ENCODE measurements around the gene MSH5.

The MSH5 gene

DNA sequence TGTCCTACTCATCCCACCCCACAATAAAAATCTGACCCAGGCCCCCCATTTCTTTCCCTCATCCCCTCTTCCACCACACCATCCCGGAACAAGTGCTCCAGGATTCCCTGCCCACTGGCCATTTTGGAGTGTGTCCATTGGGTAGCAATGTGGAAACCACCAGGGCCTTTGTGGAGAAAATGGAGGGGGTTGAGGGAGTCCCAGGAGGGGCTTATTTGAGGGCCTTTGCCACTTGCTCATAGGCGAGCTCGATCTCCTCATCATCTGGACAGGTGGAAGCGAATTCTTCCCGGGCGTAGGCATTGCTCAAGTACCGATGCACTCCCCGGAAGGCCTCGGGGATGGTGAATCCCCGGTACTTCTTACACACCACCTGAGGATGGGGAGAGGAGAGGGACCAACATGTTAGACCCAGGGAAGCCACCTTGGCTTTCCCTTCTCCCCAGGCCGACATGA lies 9.1 kb upstream of the MSH5 start:
- no peak for DNase-seq

DNA sequence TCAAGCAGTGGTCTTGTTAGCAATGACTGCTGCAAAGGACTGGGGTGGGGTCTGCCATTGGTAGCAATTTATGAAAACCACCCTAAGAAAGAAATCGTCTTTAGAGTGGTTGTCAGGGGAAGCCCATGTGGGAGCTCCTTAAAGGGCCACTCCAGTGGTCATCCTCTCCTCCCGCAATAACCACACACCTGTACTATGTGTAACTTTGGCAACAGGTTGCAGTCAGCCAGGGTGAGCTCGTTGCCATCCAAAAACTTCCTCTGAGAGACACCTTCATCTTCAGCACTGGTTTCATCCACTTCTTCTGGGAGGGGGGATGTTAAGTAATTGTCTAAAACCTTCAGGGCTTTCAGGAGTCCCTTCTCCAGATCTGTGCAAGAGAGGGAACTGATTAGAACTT lies 7.8 kb upstream of the MSH5 start:
- no peak for DNase-seq

DNA sequence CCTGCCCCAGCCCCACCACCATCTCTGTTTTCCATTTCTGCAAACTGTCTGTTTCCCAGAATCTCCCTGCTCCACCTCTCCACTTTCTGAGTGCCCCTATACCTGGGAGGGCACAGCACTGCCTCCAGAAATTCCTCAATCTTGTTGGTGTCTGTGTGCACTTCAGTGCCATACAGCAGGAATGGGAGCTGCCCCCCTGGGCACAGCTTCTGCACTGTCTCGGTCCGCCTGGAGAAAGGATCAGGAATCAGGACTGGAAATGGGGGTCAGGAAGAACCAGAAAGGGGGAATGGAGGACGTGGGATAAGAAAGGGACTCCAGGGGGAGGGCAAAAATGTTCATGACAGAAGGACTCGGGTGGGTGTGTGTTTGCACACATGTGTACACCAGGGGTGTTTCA lies 6.1 kb upstream of the MSH5 start:
- DNase-seq = no peak

DNA sequence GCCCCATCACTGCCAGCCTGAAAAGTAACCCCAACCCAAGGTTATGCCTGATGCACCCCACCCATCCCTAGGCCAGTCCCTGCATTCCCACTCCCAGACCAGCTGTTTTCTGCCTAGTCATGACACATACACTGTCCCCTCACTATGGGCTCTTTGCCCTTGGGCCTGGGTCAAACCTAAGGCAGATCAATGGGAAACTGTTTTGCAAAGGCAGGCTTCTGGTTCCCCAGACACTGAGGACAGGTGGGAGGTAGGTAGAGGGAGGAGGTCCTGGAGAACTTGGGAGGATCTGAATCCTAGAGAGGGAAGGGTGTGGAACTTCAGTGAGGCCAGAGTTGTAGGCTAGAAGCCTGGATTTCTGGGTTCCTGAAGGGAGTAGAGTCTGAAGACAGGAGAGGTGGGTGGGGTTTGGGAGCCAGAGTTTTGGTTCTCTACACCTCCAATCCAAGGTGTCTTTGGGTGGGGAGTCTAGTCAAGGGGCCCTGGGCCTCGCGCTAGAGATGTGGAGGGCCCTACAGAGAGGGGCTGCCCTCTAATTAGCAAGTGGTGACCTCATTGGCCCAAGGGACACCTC lies 5.5 kb upstream of the MSH5 start:
- no peak for DNase-seq

DNA sequence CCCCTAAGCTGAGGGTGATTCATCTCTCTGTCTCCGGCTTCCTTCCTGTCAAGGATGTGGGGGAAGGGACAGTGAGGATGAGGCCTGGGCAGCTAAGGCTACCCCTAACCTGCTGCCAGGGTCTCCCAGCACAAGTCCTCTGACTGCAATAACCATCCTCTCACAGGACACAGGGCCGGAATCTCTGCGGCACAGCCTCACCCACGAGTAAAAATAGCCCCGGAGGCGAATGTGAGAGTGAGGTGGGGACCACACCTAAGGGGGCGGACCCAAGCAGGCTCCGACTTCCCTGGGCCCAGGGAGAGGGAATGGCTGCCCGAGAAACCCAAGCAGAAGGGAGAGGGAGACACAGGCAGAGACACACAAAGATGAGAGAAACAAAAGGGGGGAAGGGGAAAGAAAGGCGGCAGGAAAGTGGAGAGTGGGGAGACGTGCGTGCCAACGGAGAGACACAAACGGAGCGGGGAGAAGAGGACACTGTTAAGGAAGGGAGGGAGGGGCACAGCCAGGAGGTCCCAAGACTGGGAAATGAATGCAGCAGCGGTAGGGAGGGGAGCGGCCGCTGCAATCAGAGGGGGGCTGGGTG lies 4.9 kb upstream of the MSH5 start:
- DNase-seq = peak; percentile 33

DNA sequence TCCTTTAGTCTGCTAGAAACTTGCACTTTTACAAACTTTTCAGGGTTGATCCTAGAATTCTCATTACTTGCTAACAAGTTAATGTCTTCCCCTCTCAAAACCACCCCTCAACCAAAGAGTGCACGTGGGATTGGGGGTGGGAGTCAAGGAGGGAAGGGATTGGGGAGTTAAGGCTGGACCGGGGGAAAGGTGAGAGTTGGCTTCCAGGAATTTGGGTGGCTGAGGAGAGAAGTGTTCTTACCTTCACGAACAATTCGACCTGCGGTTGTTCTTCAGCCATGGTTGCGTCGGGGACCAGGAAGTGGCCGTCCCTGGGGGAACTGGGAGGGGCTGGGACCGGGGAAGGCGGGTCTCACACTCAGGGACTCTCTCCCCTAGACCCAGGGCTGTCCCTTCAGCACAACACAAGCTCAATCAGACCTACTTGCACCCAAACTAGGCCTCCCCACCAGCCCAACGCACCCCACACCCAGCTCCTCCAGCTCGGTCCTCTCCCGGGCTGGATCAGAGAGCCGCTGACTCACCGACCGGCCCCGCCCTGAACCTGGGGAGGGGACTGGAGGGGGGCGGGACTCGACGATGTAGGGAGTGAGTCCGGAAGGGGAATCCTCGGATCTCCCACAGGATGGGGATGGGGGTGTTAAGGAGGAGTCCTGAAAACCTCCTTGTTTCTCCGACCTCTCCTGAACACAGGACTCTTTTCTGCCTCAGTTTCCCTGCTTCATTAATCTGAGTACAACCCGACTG lies 3.6 kb upstream of the MSH5 start, which contains the start of gene CLIC1:
TSS of gene CLIC1 (minus strand) at position 510 of the 747 bp plus-strand sequence. CDS start at position 280, 230 bp downstream.
- peak; percentile 64 for DNase-seq

DNA sequence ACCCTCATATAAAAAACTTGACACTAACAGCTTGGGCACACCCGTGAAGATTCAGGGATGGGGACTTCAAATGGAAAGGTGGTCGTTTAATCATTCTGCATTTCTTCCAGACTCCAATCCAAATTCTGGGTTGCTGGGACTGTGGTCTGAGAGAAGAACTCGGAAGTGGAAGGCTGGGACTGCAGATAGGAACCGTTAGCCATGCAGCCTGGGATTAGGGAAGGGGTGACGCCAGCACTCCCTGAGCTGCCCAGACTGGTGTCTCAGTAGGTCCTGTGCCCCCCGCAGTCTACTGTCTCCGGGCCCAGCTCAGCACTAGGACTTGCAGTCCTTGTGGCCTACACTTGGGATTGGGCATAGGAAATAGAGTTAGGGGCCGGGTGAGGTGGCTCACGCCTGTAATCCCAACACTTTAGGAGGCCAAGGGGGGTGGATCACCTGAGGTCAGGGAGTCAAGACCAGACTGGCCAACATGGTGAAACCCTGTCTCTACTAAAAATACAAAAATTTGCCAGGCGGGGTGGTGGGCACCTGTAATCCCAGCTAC lies 3.0 kb upstream of the MSH5 start:
- DNase-seq = no peak

DNA sequence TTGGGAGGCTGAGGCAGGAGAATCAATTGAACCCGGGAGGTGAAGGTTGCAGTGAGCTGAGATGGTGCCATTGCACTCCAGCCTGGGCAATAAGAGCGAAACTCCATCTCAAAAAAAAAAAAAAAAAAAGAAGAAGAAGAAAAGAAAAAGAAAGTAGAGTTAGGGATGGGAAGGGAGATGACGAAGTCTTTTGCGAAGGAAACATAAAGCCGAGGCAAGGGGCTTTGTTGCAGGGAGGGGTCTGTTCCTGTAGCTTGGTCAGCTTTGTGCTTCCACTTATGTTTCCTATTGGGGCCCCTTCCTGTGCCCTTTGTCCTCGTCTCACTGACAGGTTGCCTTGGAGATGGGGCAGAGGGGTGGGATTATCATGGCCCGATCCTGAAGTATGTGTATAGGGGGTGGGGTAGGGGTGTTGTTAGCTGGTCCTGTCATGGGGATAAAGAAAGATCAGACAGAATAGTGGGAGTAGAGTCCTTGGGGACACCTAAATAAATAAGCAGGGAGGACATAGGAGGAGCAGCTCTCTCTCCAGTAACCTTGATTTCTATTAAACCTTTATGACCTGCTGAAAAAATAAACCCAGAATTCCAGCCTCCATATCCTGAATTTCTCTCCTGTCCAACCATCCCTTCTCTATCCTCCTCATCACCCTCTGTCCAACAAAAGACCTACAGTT lies 2.4 kb upstream of the MSH5 start:
- DNase-seq = no peak

DNA sequence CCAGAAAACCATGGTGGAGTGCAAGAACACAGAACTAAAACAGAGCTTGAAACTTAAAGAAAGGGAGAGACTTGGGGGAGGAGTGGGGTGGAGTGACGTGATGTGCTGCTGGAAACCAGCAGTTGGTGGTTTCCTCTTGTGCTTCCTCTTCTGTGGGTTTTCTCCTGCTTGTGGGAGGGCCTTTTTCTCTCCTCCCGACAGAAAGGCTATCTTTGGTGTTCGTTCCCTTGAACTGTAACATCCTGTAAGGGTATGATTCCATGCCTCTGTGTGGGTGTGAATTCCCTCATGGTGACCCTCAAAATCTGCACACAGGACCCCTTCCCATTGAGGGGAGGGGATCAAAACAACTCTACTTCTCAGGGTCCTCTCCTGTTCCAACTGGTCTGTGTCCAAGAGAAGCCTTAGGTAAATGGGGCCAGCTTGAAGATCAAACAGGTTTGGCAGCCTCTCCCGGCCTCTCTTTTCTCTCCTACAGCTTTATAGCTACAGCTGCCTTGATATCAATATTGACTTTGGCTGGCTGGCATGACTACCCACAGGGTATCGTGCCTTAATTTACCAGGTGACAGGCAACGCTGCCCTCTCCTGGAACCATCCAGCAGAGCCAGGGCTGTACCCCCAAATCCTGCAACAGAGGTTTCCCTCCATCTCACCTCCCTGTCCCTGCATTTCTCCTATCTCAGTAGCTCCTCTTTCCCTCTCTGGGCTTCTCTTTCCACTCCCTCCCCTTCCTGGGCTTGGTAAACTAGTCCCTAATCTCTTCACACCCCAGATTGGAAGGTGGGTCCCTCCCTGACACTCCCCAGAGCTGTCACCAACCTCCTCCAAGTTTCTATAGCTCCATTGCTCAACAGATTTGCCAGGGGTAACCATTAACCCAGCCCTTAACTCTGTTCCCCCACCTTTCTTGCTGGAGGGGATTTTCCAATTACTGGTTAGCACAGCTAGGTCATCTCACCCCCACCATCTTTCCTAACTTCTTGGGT lies 1.5 kb upstream of the MSH5 start:
- DNase-seq = peak; percentile 45

DNA sequence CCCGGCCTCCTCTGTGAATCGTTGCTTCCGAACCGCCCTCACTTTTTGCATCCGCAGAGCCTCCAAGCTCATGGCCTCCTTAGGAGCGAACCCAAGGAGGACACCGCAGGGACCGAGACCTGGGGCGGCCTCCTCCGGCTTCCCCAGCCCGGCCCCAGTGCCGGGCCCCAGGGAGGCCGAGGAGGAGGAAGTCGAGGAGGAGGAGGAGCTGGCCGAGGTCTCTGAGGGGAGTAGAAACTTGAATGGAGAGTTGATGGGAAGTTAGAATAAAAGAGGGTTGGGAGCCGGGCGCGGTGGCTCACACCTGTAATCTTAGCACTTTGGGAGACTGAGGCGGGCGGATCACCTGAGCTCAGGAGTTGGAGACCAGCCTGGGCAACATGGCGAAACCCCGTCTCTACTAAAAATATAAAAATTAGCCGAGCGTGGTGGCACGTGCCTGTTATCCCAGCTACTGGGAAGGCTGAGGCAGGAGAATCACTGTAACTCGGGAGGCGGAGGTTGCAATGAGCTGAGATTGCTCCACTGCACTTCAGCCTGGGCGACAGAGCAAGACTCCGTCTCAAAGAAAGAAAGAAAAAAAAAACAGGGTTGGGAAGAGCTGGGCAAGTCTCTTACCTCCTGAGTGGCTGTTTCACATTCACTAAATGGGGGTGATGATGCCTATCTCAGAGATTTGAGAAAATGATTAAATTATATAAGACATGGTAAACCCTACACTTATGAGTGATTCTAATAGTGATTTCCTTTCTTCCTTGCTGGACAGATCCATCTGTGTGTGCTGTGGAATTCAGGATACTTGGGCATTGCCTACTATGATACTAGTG lies 805 bp downstream of the MSH5 start:
- DNase-seq = no peak

DNA sequence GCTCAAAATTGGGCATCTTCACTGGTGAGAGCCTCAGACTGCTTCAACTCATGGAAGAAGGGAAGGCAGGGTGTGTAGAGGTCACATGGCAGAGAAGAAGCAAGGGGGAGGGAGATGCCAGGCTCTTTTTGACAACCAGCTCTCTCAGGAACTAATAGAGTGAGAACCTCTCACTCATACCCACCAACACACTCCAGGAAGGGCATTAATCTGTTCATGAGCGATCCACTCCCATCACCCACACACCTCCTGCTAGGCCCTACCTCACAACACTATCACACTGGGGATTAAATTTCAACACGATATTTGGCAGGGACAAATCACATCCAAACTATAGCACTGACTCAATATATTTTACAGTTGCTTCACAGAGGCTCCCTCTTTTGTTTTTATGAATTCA lies 2.0 kb downstream of the MSH5 start:
- no peak for DNase-seq

DNA sequence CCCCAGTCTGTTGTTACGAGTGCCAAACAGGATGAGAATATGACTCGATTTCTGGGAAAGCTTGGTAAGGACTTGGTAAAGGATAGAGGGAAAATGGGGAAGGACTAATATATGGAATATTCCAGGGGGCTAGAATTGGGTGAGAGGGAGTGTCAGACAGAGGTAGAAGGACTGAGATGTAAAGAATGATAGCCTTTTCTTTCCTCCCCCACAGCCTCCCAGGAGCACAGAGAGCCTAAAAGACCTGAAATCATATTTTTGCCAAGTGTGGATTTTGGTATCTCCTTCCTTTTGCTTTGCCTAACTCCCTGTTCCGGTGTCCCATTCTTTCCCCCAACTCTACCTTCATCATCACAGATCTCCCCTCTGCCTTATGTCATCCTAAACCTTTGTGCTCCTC lies 3.1 kb downstream of the MSH5 start:
- DNase-seq = no peak

DNA sequence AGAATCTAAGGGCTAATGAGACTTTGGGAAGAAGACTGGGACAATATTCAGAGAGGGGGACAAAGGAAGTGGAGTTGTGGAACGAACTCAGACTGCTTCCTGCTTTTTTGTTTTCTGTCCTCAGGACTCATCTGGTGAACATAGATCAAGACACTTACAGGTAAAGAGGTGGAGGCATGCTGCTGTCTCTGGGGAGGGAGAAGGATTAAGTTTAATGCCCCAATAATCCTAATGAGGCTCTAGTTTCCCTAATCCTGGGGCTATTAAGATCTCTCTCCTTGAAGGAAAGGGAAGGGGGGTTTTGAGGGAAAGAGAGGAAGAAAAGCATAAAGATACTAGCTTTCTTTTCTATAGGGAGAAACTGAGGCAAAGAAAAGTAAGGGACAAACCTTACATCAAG lies 4.6 kb downstream of the MSH5 start:
- DNase-seq = no peak

DNA sequence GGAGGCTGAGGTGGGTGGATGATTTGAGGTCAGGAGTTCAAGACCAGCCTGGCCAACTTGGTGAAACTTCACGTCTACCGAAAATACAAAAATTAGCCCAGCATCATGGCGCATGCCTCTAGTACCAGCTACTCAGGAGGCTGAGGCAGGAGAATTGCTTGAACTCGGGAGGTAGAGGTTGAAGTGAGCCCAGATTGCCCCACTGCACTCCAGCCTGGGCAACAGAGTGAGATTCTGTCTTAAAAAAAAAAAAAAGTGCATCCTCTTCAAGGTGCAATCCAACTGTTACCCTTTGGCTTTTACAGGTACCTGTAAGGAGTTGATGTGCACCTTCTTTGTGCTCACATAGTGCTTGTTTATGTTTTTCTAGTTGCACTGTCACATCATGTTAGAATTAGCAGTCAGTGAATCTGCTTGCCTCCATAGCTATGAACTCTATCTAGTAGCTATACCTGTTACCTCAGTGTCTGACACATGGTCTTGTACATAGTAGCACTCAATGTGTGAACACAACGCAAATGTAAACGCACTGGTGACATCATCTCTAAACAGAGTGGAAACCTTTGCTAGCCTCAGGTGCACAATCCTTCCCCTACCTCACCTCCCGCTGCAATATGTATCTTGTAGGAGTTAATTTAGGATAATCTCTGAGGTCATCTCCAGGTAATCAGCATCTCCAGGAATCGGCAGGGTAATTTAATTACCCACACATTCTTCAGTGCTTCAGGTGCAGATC lies 9.7 kb downstream of the MSH5 start:
- no peak for DNase-seq

DNA sequence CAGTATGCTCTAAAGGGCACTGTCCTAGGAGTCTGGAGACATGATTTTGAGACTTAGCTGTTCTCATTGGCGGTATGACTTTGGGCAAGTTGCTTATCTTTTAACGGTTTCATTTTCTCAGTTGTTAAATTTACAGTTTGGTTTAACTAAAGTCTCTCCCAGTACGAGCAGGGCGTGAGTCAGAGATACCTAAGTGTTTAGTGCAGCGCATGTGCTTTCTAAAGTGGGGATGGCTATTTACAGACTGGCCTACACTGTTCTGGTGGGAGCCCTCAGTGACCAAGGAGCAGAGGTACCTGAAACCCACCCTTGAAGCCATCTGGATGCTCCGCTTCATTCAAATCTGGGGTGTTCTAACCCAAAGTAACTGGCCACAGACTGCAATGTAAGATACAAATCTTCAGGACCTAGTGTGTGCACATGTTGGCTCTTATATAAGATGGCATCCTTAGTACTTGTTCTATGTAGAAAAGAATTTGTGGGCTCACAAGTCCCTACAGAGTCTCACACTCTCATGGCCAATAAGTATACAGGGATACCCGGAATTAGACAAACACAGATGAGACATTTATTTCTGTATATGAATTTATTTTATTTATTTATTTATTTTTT lies 10.7 kb downstream of the MSH5 start:
- no peak for DNase-seq

DNA sequence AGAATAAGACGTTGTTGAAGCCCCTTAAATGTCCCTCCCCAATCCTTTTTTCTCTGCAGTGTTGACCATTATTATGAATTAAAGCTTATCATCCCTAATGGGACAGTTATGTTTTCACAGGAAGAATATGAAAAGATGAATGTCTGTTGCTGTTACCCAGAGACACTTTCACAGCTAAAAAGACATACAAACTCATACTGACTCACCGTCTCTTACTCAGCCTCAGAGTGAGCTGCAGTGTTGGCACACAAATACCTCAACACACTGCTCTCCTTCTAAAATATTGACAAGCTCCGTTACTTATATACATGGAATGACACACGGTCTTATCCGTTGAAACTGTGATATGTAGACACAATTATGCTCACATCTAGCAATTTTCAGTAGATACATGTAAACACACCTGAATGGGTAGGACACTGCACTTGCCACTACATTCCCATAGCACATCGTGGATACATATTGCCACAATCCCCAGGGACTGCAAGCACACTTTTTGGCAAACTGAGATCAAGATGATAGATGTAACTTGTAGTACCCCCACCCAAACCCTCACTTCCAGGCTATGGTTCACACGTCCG lies 13.0 kb downstream of the MSH5 start:
- DNase-seq = no peak

DNA sequence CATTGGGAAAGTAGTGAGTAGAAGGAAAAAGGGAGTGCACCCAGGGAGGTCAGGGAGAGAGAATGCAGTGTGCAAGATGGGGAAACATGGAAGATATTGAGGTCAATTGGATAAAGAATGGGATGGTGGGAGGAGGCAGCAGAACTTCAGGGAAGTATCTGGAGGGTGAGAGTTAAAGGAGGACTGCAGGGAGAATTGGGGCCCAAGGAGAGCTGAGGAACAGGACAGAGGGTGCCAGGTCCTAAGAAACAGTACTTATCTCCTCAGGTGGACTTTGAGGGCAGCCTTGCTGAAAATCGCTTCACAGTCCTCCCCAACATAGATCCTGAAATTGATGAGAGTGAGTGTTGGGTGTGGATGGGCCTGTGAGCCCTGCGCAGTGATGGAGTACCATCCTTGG lies 18.5 kb downstream of the MSH5 start:
- no peak for DNase-seq

DNA sequence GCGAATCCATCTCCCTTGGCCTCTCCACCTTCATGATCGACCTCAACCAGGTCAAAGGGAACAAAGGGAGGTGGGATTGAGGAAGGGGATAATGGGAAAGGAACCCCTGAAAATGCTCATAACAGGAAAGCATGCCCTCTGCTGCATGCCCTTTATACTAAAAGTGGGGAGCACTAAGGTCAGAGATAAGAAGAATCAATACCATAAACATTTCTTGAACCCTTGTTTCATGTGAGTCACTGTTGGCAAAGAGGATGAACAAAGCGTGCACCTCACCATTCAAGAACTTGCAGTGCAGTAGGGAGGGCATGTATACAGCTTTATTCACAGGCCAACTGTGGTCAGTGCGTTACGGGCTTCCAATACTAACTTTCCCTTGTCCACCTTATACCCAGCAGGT lies 21.0 kb downstream of the MSH5 start:
- DNase-seq = no peak

DNA sequence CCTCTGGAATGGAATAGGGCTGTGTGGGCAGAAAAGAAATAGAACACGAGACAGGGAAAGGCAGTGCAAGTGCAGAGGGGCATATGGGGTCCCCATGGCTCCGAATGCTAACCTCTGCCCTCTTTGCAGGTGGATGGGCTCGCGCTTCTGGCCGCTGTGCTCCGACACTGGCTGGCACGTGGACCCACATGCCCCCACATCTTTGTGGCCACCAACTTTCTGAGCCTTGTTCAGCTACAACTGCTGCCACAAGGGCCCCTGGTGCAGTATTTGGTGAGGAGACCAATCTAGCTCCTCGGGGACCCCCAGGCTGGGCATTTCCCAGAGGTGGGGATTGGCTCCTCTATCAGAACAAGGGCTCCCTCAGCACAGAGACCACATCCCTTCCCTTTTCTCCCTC lies 21.5 kb downstream of the MSH5 start:
- no peak for DNase-seq

DNA sequence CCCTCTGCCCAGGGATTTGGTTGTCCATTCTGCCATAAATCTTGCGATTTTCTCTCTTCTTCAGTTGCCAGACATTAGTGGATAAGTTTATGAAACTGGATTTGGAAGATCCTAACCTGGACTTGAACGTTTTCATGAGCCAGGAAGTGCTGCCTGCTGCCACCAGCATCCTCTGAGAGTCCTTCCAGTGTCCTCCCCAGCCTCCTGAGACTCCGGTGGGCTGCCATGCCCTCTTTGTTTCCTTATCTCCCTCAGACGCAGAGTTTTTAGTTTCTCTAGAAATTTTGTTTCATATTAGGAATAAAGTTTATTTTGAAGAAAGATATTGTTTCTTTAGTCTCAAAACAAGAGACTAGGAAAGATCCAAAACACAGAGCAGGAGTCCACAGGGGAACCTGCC lies 22.6 kb downstream of the MSH5 start, which contains the start of gene SAPCD1:
TSS of gene SAPCD1 (plus strand) at position 301 of the 400 bp plus-strand sequence. CDS start 399 bp downstream, outside the sequence.
- DNase-seq = no peak

Measured in activated CD4-positive, alpha-beta T cell treated with anti-CD3 and anti-CD28 coated beads for 1 hour (primary cell).